HL-60 (cell line): ENCODE results near the gene SMAD7.

Source experiments
- GABPA ChIP-seq: IDR thresholded peaks from 2 replicates; pipeline ENCODE4 v1.6.1; 2012; ENCODE audit warnings: low read depth
- POLR2AphosphoS5 ChIP-seq: IDR thresholded peaks from 2 replicates; pipeline ENCODE4 v1.6.1; 2012; ENCODE audit warnings: low read depth
- REST ChIP-seq: IDR thresholded peaks from 2 replicates; pipeline ENCODE4 v1.6.1; 2012; ENCODE audit warnings: low read depth; ENCODE audit not compliant: insufficient replicate concordance
- SPI1 ChIP-seq: IDR thresholded peaks from 2 replicates; pipeline ENCODE4 v1.6.1; 2012; ENCODE audit warnings: low read depth, mild to moderate bottlenecking, borderline replicate concordance
- TF ChIP-seq, protein P1 (sequence below): IDR thresholded peaks from one replicate; pipeline ENCODE4 v1.5.1; 2011; ENCODE audit warnings: low read length, control low read depth, inconsistent platforms; ENCODE audit not compliant: insufficient read depth

DNA sequence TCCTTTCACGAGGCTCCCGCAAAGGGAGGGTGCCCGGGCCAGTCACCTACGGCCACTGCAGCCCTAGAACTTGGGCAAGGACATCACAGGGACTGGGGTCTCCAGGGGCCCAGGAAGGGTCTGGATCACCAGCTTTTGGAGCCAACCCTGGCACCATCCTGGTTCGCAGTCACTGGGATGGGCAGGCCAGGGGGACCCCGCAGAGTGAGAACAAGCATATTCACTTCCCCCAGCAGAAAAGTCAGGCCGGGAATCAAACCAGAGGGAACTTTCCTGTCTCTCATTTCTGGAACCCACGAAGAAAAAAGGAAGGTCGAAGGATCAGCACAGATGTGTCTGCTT, 15.4 kb downstream of the SMAD7 start:
- TF ChIP-seq, protein P1, sequence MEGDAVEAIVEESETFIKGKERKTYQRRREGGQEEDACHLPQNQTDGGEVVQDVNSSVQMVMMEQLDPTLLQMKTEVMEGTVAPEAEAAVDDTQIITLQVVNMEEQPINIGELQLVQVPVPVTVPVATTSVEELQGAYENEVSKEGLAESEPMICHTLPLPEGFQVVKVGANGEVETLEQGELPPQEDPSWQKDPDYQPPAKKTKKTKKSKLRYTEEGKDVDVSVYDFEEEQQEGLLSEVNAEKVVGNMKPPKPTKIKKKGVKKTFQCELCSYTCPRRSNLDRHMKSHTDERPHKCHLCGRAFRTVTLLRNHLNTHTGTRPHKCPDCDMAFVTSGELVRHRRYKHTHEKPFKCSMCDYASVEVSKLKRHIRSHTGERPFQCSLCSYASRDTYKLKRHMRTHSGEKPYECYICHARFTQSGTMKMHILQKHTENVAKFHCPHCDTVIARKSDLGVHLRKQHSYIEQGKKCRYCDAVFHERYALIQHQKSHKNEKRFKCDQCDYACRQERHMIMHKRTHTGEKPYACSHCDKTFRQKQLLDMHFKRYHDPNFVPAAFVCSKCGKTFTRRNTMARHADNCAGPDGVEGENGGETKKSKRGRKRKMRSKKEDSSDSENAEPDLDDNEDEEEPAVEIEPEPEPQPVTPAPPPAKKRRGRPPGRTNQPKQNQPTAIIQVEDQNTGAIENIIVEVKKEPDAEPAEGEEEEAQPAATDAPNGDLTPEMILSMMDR = no peak
- no peak for TF ChIP-seq SPI1
- no peak for TF ChIP-seq GABPA
- no peak for TF ChIP-seq REST
- TF ChIP-seq POLR2AphosphoS5 = no peak
